ENCODE measurements around the gene PSMB8.

Gene PSMB8

GRCh38 chr6:32888576-32888975 lies 44.7 kb upstream of the PSMB8 start:
- no peaks in the 10 kb centered on the region for H3K27me3 ChIP-seq (ENCODE audit: insufficient read depth, poor library complexity, severe bottlenecking)
- TF ChIP-seq GABPA (IDR thresholded peaks at IDR 0.05; ENCODE audit: low read depth), result no peak
- TF ChIP-seq POLR2AphosphoS5 (IDR thresholded peaks at IDR 0.05; ENCODE audit: low read depth), result no peak
- TF ChIP-seq REST (IDR thresholded peaks at IDR 0.05; ENCODE audit: insufficient replicate concordance, low read depth), result no peak
- TF ChIP-seq CTCF (IDR thresholded peaks at IDR 0.05; ENCODE audit: insufficient read depth, low read length), result no peak
- no peak for TF ChIP-seq SPI1 (IDR thresholded peaks at IDR 0.05; ENCODE audit: borderline replicate concordance, low read depth)
- no peak overlapping the region for H3K27ac ChIP-seq (replicated peaks)
- DNase-seq (ENCODE audit: low read depth in 1 of 2, low spot score in 1 of 2), result no peak
- H3K4me3 ChIP-seq (replicated peaks; ENCODE audit: insufficient read depth, low read length), result no peak overlapping the region

GRCh38 chr6:32887616-32888015 lies 43.8 kb upstream of the PSMB8 start:
- no peak overlapping the region for H3K27ac ChIP-seq (replicated peaks)
- no peak for DNase-seq (ENCODE audit: low read depth in 1 of 2, low spot score in 1 of 2)
- no peak for TF ChIP-seq CTCF (IDR thresholded peaks at IDR 0.05; ENCODE audit: insufficient read depth, low read length)
- TF ChIP-seq POLR2AphosphoS5 (IDR thresholded peaks at IDR 0.05; ENCODE audit: low read depth), result no peak
- no peak for TF ChIP-seq GABPA (IDR thresholded peaks at IDR 0.05; ENCODE audit: low read depth)
- TF ChIP-seq SPI1 (IDR thresholded peaks at IDR 0.05; ENCODE audit: borderline replicate concordance, low read depth), result no peak
- no peak for TF ChIP-seq REST (IDR thresholded peaks at IDR 0.05; ENCODE audit: insufficient replicate concordance, low read depth)
- H3K27me3 ChIP-seq (ENCODE audit: insufficient read depth, poor library complexity, severe bottlenecking), result no peaks in the 10 kb centered on the region
- H3K4me3 ChIP-seq (replicated peaks; ENCODE audit: insufficient read depth, low read length), result no peak overlapping the region

- TF ChIP-seq REST (IDR thresholded peaks at IDR 0.05; ENCODE audit: insufficient replicate concordance, low read depth), result no peak
- no peak for TF ChIP-seq CTCF (IDR thresholded peaks at IDR 0.05; ENCODE audit: insufficient read depth, low read length)
- TF ChIP-seq POLR2AphosphoS5 (IDR thresholded peaks at IDR 0.05; ENCODE audit: low read depth), result no peak
- TF ChIP-seq SPI1 (IDR thresholded peaks at IDR 0.05; ENCODE audit: borderline replicate concordance, low read depth), result no peak
- no peak for TF ChIP-seq GABPA (IDR thresholded peaks at IDR 0.05; ENCODE audit: low read depth)
- no peak for DNase-seq (ENCODE audit: low read depth in 1 of 2, low spot score in 1 of 2)
- Histone ChIP-seq H3K27me3 (ENCODE audit: insufficient read depth, poor library complexity, severe bottlenecking) (no peaks in the 10 kb centered on the region), H3K4me3 (replicated peaks; ENCODE audit: insufficient read depth, low read length) (no peak overlapping the region), H3K27ac (replicated peaks) (no peak overlapping the region)
Observed at GRCh38 chr6:32886681-32887383, 43.0 kb upstream of the PSMB8 start.

All from HL-60 (cell line).